ENCODE measurements around the gene FNBP1.
"Not testable (repeated sequence)": the region's sequence is repeated elsewhere in the genome, so short reads cannot be mapped to it uniquely, and the experiment has no call there.

Gene FNBP1

DNA sequence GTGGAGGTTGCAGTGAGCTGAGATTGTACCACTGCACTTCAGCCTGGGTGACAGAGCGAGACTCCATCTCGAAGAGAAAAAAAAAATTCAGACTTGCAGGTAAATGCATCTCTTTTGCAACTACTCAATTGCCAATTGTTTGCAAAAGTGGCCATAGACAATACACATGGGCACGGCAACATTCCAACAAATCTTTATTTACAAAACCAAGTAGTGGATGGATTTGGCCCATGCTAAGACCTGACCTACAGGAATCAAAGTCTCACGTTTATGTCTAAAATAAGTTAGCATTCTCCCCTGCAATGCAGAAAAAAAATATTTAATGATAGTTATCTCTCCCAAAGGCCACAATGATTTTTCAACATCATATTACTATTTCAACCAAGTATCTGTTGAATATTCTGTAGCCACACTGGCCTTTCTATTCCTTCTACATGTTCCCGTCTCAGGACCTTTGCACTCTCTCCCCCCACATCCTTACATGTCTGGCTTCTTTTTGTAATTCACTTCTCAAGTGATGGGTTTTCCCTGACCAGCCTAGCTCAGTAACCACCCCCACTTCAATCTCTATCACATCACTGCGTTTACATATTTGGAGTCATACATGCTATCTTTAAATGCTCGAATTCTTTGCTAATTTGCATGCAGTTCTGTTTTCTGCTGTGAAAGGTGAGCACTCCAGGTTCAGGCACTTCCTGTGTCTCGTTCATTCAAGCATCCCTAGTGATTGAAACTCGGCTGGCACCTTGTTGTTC, 54.2 kb downstream of the FNBP1 start:
- Mint-ChIP-seq H3K27me3 (no peaks in the 10 kb centered on the region), H3K27ac (peak overlapping the region; percentile 12), H3K36me3 (ENCODE audit: low read depth) (peaks cover 67% of the 10 kb centered on the region), H3K4me1 (ENCODE audit: low read depth) (peaks cover 52% of the 10 kb centered on the region), H3K9me3 (peaks cover 8% of the 10 kb centered on the region), H3K4me3 (no peak overlapping the region)
- intact Hi-C loops (cut with micrococcal nuclease) = loop anchor here (10.0 kb wide), 1 partner anchor 46 kb away; no protein-coding TSS in a partner anchor

DNA sequence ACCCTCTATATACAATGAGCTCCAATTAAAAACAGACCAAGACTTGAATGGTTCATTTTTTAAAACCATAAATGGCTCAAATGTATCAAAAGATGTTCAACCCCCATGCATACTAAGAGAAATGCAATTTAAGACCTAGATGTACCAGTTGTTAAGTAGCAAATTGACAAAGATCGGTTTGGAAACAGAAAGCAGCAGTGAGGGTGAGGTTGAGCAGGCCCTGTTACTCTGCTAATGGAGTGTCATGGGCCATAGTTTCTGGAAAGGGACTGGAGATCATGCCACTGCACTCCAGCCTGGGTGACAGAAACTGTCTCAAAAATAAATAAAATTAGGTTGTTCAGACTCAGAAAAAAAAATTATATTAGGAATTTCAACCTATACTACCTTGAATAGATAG, 55.0 kb downstream of the FNBP1 start:
- peaks cover 63% of the 10 kb centered on the region for H3K36me3 Mint-ChIP-seq (ENCODE audit: low read depth)
- intact Hi-C loops (cut with micrococcal nuclease) = loop anchor here (10.0 kb wide), 1 partner anchor 47 kb away; no protein-coding TSS in a partner anchor
- no peak overlapping the region for H3K27ac Mint-ChIP-seq
- no peaks in the 10 kb centered on the region for H3K27me3 Mint-ChIP-seq
- H3K4me1 Mint-ChIP-seq (ENCODE audit: low read depth) = peaks cover 52% of the 10 kb centered on the region
- H3K9me3 Mint-ChIP-seq = peaks cover 8% of the 10 kb centered on the region
- no peak overlapping the region for H3K4me3 Mint-ChIP-seq

- peaks cover 67% of the 10 kb centered on the region for H3K36me3 Mint-ChIP-seq (ENCODE audit: low read depth)
- H3K9me3 Mint-ChIP-seq = peaks cover 8% of the 10 kb centered on the region
- H3K4me3 Mint-ChIP-seq = no peak overlapping the region
- peaks cover 57% of the 10 kb centered on the region for H3K4me1 Mint-ChIP-seq (ENCODE audit: low read depth)
- H3K27me3 Mint-ChIP-seq = no peaks in the 10 kb centered on the region
- intact Hi-C loops (cut with micrococcal nuclease) = loop anchor here (10.0 kb wide), 1 partner anchor 48 kb away; no protein-coding TSS in a partner anchor
- peak overlapping the region; percentile 21 for H3K27ac Mint-ChIP-seq
Measured at GRCh38 chr9:129987047-129987446, 55.9 kb downstream of the FNBP1 start.

- H3K4me3 Mint-ChIP-seq, H3K9me3 Mint-ChIP-seq, H3K27me3 Mint-ChIP-seq: not testable (repeated sequence)
- intact Hi-C loops (cut with micrococcal nuclease) = loop anchor here (10.0 kb wide), 1 partner anchor 50 kb away; no protein-coding TSS in a partner anchor
- Mint-ChIP-seq H3K36me3 (ENCODE audit: low read depth) (peaks cover 50% of the 10 kb centered on the region), H3K27ac (peak overlapping the region; percentile 65), H3K4me1 (ENCODE audit: low read depth) (peaks cover 55% of the 10 kb centered on the region)
Measured at GRCh38 chr9:129984589-129984988, 58.4 kb downstream of the FNBP1 start.

DNA sequence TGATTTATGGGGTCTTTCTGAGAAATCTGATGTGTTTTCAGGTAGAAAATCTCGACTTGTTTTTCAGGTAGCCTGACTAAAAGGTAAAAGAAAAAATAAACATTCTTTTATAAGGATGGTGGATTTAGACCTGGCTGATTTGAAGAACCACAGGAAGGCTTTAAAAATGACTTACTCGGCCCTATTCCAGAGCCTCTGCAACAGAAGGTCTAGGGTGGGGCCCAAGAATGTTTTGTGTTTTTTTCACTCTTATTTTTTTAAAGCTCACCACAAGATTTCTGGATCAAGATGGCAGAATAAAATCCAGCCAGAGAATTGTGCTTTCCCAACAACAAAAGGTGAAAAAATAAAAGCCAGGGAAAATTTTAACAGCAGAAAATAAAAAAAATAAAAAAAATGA, 59.1 kb downstream of the FNBP1 start:
- intact Hi-C loops (cut with micrococcal nuclease) = loop anchor here (10.0 kb wide), 1 partner anchor 51 kb away; no protein-coding TSS in a partner anchor
- Mint-ChIP-seq H3K27me3 (no peaks in the 10 kb centered on the region), H3K4me1 (ENCODE audit: low read depth) (peaks cover 55% of the 10 kb centered on the region), H3K36me3 (ENCODE audit: low read depth) (peaks cover 47% of the 10 kb centered on the region), H3K9me3 (peaks cover 8% of the 10 kb centered on the region), H3K4me3 (no peak overlapping the region), H3K27ac (peak overlapping the region; percentile 65)

DNA sequence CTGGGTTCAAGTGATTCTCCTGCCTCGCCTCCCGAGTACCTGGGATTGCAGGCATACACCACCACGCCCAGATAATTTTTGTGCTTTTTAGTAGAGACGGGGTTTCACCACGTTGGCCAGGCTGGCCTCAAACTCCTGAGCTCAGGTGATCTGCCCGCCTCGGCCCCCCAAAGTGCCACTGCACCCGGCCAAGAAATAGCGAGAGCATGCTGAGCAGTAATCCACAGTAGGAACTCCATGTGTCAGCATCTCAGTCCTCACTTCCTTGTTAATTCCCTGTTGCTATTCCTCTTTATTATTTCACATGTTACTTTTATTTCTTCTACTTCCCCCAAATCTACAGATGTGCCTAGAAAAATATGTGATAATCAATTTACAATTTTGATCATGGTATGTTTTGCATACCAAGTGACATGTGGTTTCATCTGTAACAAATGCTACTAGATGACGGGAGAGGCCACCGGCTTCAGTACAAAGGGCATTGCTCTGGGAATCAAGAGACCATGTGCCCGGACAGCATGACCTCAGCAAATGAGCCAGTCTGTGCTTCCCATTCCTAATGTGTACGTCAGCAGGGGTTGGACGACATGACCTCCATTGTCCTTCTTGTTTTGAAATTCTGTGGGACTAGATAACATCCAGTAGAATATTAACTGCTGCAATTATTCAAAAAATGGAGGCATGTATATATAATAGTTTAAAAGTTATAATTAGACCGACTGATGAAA, 61.6 kb downstream of the FNBP1 start:
- H3K4me1 Mint-ChIP-seq (ENCODE audit: low read depth) = peaks cover 53% of the 10 kb centered on the region
- H3K4me3 Mint-ChIP-seq = peak overlapping the region; percentile 44
- H3K27me3 Mint-ChIP-seq = no peaks in the 10 kb centered on the region
- peaks cover 8% of the 10 kb centered on the region for H3K9me3 Mint-ChIP-seq
- H3K27ac Mint-ChIP-seq = peak overlapping the region; percentile 92
- intact Hi-C loops (cut with micrococcal nuclease) = loop anchor here (10.0 kb wide), 1 partner anchor 53 kb away; no protein-coding TSS in a partner anchor
- peaks cover 62% of the 10 kb centered on the region for H3K36me3 Mint-ChIP-seq (ENCODE audit: low read depth)

DNA sequence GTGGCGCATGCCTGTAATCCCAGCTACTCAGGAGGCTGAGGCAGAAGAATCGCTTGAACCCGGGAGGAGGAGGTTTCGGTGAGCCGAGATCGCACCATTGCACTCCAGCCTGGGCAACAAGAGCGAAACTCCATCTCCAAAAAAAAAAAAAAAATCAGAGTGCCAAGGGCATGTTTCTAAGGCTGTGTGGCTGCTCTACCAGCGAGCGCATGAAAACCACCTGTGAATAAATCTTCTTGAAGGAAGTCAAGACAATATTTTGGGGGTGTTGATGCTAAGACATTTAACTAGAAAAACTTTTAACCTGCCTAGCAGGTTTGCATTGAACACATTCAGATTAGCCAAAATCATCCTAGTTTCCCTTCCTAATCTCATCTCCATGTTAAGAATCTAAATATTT, 62.8 kb downstream of the FNBP1 start:
- H3K4me3 Mint-ChIP-seq, H3K9me3 Mint-ChIP-seq, H3K27me3 Mint-ChIP-seq: not testable (repeated sequence)
- Mint-ChIP-seq H3K36me3 (ENCODE audit: low read depth) (peaks cover 62% of the 10 kb centered on the region), H3K27ac (peak overlapping the region; percentile 92), H3K4me1 (ENCODE audit: low read depth) (peaks cover 52% of the 10 kb centered on the region)
- intact Hi-C loops (cut with micrococcal nuclease) = loop anchor here (10.0 kb wide), 1 partner anchor 55 kb away; no protein-coding TSS in a partner anchor

GRCh38 chr9:129979071-129979745, 63.8 kb downstream of the FNBP1 start:
- H3K4me1 Mint-ChIP-seq (ENCODE audit: low read depth) = peaks cover 42% of the 10 kb centered on the region
- intact Hi-C loops (cut with micrococcal nuclease) = no loop called here
- H3K9me3 Mint-ChIP-seq = no peaks in the 10 kb centered on the region
- no peaks in the 10 kb centered on the region for H3K27me3 Mint-ChIP-seq
- H3K27ac Mint-ChIP-seq = peak overlapping the region; percentile 61
- no peak overlapping the region for H3K4me3 Mint-ChIP-seq
- H3K36me3 Mint-ChIP-seq (ENCODE audit: low read depth) = peaks cover 63% of the 10 kb centered on the region

DNA sequence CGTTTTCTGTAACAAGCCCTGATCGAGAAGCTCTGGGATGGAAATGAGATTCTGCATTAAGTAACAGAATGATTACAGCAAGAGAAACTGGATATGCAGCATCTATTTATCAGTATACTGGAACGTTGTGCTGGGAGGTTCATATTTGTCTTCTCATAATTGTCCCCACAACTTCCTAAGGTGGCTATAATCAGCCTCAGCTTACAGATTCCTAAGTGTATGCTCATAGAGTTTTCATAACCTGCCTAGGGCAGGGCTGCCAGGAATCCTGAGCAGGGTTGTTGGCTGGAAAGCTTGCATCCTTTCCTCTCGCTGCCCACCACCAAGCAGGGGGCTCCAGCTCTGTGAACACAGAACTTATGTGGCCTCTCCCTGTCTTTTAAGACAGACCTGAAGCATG, 70.2 kb downstream of the FNBP1 start:
- Mint-ChIP-seq H3K4me1 (ENCODE audit: low read depth) (peaks cover 33% of the 10 kb centered on the region), H3K4me3 (no peak overlapping the region), H3K36me3 (ENCODE audit: low read depth) (peaks cover 87% of the 10 kb centered on the region), H3K9me3 (no peaks in the 10 kb centered on the region), H3K27me3 (no peaks in the 10 kb centered on the region), H3K27ac (peak overlapping the region; percentile 30)
- intact Hi-C loops (cut with micrococcal nuclease) = no loop called here

GRCh38 chr9:129968690-129969485, 74.1 kb downstream of the FNBP1 start:
- H3K4me1 Mint-ChIP-seq (ENCODE audit: low read depth) = peaks cover 66% of the 10 kb centered on the region
- H3K27ac Mint-ChIP-seq = peak overlapping the region; percentile 85
- no peak overlapping the region for H3K4me3 Mint-ChIP-seq
- intact Hi-C loops (cut with micrococcal nuclease) = loop anchor here (5.0 kb wide), 1 partner anchor 37 kb away; no protein-coding TSS in a partner anchor
- no peaks in the 10 kb centered on the region for H3K27me3 Mint-ChIP-seq
- peaks cover 75% of the 10 kb centered on the region for H3K36me3 Mint-ChIP-seq (ENCODE audit: low read depth)
- H3K9me3 Mint-ChIP-seq = no peaks in the 10 kb centered on the region

GRCh38 chr9:129964901-129965734, 77.9 kb downstream of the FNBP1 start:
- H3K27me3 Mint-ChIP-seq = no peaks in the 10 kb centered on the region
- peaks cover 60% of the 10 kb centered on the region for H3K36me3 Mint-ChIP-seq (ENCODE audit: low read depth)
- peaks cover 83% of the 10 kb centered on the region for H3K4me1 Mint-ChIP-seq (ENCODE audit: low read depth)
- intact Hi-C loops (cut with micrococcal nuclease) = loop anchor here (5.0 kb wide), 1 partner anchor 33 kb away; no protein-coding TSS in a partner anchor
- peak overlapping the region; percentile 38 for H3K27ac Mint-ChIP-seq
- no peaks in the 10 kb centered on the region for H3K9me3 Mint-ChIP-seq
- no peak overlapping the region for H3K4me3 Mint-ChIP-seq

GRCh38 chr9:129962889-129963703, 79.9 kb downstream of the FNBP1 start:
- Mint-ChIP-seq H3K36me3 (ENCODE audit: low read depth) (peaks cover 58% of the 10 kb centered on the region), H3K4me1 (ENCODE audit: low read depth) (peaks cover 82% of the 10 kb centered on the region), H3K27ac (peak overlapping the region; percentile 86), H3K9me3 (no peaks in the 10 kb centered on the region), H3K27me3 (no peaks in the 10 kb centered on the region), H3K4me3 (peak overlapping the region; percentile 61)
- intact Hi-C loops (cut with micrococcal nuclease) = no loop called here
